Right atrium auricular region (tissue), 2 donors: Measurements from ENCODE around the gene CCDC69. TPM values are rescaled to one million over a fixed set of nuclear protein-coding genes. Genes with fewer than 3 reads are reported as not detected.
"Not testable (repeated sequence)": the region's sequence is repeated elsewhere in the genome, so short reads cannot be mapped to it uniquely, and the experiment has no call there.

Source experiments
- DNase-seq: peaks from one replicate; pipeline ENCODE4 v3.0.0-alpha.2; 2019; ENCODE audit warnings: low spot score
- H3K27ac ChIP-seq, 2 donors: fragments of 200-600 bp; sonication (generic); 1 replicate in 1 of 2; 2 replicates in 1 of 2; pipeline ENCODE4 v1.5.1; 2016 to 2019
- H3K27me3 ChIP-seq, 2 donors: fragments of 200-600 bp; sonication (generic); one replicate each; pipeline versions ENCODE4 v1.5.1 to v1.6.0; 2017 to 2019
- H3K36me3 ChIP-seq: fragments of 200-600 bp; sonication (generic); one replicate; pipeline ENCODE4 v1.5.1; 2016
- H3K4me1 ChIP-seq, 2 donors: fragments of 200-600 bp; sonication (generic); one replicate each; pipeline versions ENCODE4 v1.5.1 to v1.6.0; 2017 to 2019
- H3K4me3 ChIP-seq, 2 donors: fragments of 200-600 bp; sonication (generic); 1 replicate in 1 of 2; 2 replicates in 1 of 2; pipeline ENCODE4 v1.5.1; 2017 to 2019; ENCODE audit warnings: mild to moderate bottlenecking in 1 of 2, moderate library complexity in 1 of 2
- H3K9me3 ChIP-seq, 2 donors: fragments of 200-600 bp; sonication (generic); one replicate each; pipeline ENCODE4 v1.5.1; 2019
- CTCF ChIP-seq, 2 donors: fragments of 200-600 bp; sonication (generic); IDR thresholded peaks; one replicate each; pipeline ENCODE4 v1.5.1; 2019; ENCODE audit warnings: antibody characterized with exemption in 2 of 2
- total RNA-seq, 2 donors: library from RNA; depleted of rRNA; stranded (reverse); fragments of >200 nt; gene quantifications; one replicate each; pipeline ENCODE4 v1.1.0, GENCODE V29; 2016

CCDC69 gene
- total RNA-seq, 2 donors from 2014 or later: 185 to 202 TPM

- no peak for DNase-seq
- Histone ChIP-seq H3K27me3 (no peaks in the 10 kb centered on the region), H3K9me3 (no peaks in the 10 kb centered on the region), H3K4me3 (no peak overlapping the region), H3K36me3 (peaks cover 18% of the 10 kb centered on the region), H3K27ac (no peak overlapping the region), H3K4me1 (peaks cover 0 to 12% of the 10 kb centered on the region in 2 donors)
- TF ChIP-seq CTCF (IDR thresholded peaks at IDR 0.05): no peak
These were observed 38.6 kb upstream of the CCDC69 start for GRCh38 chr5:151262532-151262931.

DNA sequence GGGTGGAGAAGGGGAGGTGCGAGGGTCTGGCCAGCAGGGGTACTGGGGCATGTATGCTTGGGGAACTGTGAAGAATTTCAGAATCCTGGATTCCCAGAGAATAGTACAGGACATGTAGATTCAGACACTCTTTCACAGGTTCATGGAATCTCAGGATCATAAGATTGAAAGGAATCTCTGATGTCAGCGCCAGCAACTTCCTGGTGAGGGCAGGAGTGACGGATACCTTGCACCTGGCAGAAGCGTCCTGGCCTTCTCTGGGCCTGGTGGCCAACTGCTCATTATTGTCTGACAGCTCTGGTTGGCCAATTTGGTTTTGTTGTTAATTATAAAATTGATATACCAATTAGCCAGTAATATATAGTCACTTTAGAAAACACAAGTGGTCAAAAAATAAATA, 36.0 kb upstream of the CCDC69 start:
- no peak for TF ChIP-seq CTCF (IDR thresholded peaks at IDR 0.05)
- peaks cover 5% of the 10 kb centered on the region for H3K36me3 ChIP-seq
- peaks cover 0 to 22% of the 10 kb centered on the region in 2 donors for H3K4me1 ChIP-seq
- H3K4me3 ChIP-seq: no peak overlapping the region
- no peak for DNase-seq
- no peaks in the 10 kb centered on the region for H3K9me3 ChIP-seq
- no peaks in the 10 kb centered on the region for H3K27me3 ChIP-seq
- H3K27ac ChIP-seq: no peak overlapping the region

- no peak for TF ChIP-seq CTCF (IDR thresholded peaks at IDR 0.05)
These were observed 34.9 kb upstream of the CCDC69 start for GRCh38 chr5:151258816-151259215.

DNA sequence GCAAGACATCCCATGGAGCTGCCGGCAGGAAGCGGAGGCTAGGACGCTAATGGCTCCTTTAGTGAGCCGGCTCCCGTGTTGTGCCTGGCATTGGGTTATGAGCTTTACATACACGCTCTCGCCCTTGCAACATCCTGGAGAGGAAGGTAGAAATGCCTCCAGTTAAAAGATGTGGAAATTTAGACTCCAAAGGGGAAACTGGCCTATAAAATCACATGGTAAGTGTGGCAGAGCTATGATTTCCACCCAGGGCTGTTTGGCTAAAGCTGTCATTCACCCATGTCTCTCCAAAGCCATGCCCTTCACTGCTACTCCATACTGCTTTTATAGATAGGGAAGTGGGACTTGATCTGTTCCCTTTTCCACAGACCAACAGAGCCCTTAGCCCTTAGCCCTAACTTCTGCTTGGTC, 34.3 kb upstream of the CCDC69 start:
- no peak for DNase-seq
- no peak overlapping the region for H3K4me3 ChIP-seq
- peaks cover 5% of the 10 kb centered on the region for H3K36me3 ChIP-seq
- peaks cover 0 to 34% of the 10 kb centered on the region in 2 donors for H3K4me1 ChIP-seq
- H3K9me3 ChIP-seq: no peaks in the 10 kb centered on the region
- no peak for TF ChIP-seq CTCF (IDR thresholded peaks at IDR 0.05)
- H3K27ac ChIP-seq: no peak overlapping the region
- H3K27me3 ChIP-seq: no peaks in the 10 kb centered on the region

More at GRCh38 chr5:151258816-151259215, 34.9 kb upstream of the CCDC69 start:
- Histone ChIP-seq H3K36me3 (peaks cover 5% of the 10 kb centered on the region), H3K27me3 (no peaks in the 10 kb centered on the region), H3K4me3 (no peak overlapping the region), H3K4me1 (peaks cover 0 to 28% of the 10 kb centered on the region in 2 donors), H3K9me3 (no peaks in the 10 kb centered on the region), H3K27ac (no peak overlapping the region)
- DNase-seq: no peak

- Histone ChIP-seq H3K9me3 (no peaks in the 10 kb centered on the region), H3K27ac (no peak overlapping the region), H3K27me3 (no peaks in the 10 kb centered on the region), H3K4me3 (no peak overlapping the region), H3K36me3 (peaks cover 5% of the 10 kb centered on the region), H3K4me1 (peaks cover 0 to 34% of the 10 kb centered on the region in 2 donors)
- DNase-seq: no peak
- TF ChIP-seq CTCF (IDR thresholded peaks at IDR 0.05): no peak
These were observed 33.9 kb upstream of the CCDC69 start for GRCh38 chr5:151257731-151258181.

DNA sequence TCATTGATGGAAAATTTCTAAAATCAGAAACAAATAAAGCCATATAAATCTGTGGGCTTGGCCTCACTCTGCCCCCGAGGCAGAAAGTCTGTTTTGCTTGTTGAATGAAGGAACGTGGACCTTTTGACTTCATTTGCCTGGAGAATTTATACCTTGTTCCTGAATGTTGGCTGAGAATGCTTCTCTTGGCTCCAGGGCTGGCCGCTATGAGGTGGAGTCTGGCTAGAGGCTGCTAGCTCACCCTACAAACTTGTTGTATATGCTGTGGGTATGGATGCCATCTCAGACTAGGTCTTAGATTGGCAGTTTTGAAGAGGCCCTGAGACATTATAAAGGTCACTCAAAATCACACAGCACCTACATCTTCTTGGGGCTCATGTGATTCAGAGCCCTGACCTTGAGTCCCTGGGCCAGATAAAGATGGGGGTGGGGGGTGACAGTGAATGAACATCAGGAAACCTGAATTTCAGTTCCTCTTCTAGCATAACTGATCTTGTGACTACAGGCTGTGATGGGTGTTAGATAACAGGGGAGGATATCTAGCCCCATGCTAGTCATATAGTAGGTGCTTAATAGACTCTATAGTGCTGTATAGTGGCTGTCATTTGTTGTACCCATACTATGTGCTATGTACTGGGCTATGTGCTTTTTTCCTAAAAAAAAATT, 31.9 kb upstream of the CCDC69 start:
- Histone ChIP-seq H3K27me3 (no peaks in the 10 kb centered on the region), H3K4me1 (peaks cover 0 to 34% of the 10 kb centered on the region in 2 donors), H3K9me3 (no peaks in the 10 kb centered on the region), H3K27ac (no peak overlapping the region), H3K4me3 (no peak overlapping the region), H3K36me3 (peaks cover 5% of the 10 kb centered on the region)
- DNase-seq: no peak
- no peak for TF ChIP-seq CTCF (IDR thresholded peaks at IDR 0.05)

DNA sequence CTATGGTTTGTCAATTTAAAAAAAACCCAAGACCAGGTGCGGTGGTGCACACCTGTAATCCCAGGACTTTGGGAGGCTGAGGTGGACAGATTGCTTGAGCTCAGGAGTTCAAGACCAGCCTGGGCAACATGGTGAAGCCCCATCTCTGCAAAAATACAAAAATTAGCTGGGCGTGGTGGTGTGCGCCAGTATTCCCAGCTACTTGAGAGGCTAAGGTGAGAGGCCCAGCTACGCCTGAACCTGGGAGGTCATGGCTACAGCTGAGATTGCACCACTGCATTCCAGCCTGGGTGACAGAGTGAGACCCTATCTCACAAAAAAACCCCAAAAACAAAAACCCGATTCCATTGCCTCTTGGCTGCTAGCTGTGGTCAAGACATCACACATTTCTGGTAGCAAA, 31.1 kb upstream of the CCDC69 start:
- peaks cover 0 to 34% of the 10 kb centered on the region in 2 donors for H3K4me1 ChIP-seq
- not testable (repeated sequence) for H3K27ac ChIP-seq, H3K36me3 ChIP-seq, H3K9me3 ChIP-seq, H3K27me3 ChIP-seq, DNase-seq, H3K4me3 ChIP-seq
